HG02588 (cell line): ENCODE data around the gene PTPRC.

Experiments used
- ATAC-seq: cut with Tn5 transposase; IDR thresholded peaks from one replicate; pipeline ENCODE4 v1.9.1; 2021; ENCODE audit warnings: mild to moderate bottlenecking, moderate library complexity; ENCODE audit not compliant: unreplicated experiment

PTPRC gene

GRCh38 chr1:198669023-198669698, 30.3 kb downstream of the PTPRC start:
- peak; percentile 87 for ATAC-seq

GRCh38 chr1:198669771-198670170, 30.9 kb downstream of the PTPRC start:
- ATAC-seq, result no peak

GRCh38 chr1:198671136-198671535, 32.3 kb downstream of the PTPRC start:
- ATAC-seq, result peak; percentile 44

GRCh38 chr1:198672124-198672523, 33.3 kb downstream of the PTPRC start:
- ATAC-seq, result no peak

GRCh38 chr1:198674009-198674408, 35.2 kb downstream of the PTPRC start:
- no peak for ATAC-seq

- ATAC-seq, result no peak
These were observed 37.4 kb downstream of the PTPRC start for GRCh38 chr1:198676253-198676652.

- no peak for ATAC-seq
These were observed 38.2 kb downstream of the PTPRC start for GRCh38 chr1:198677027-198677426.

- no peak for ATAC-seq
These were observed 39.0 kb downstream of the PTPRC start for GRCh38 chr1:198677871-198678270.

GRCh38 chr1:198678301-198678836, 39.5 kb downstream of the PTPRC start:
- no peak for ATAC-seq

GRCh38 chr1:198678901-198679329, 40.1 kb downstream of the PTPRC start:
- peak; percentile 36 for ATAC-seq

- no peak for ATAC-seq
These were observed 40.8 kb downstream of the PTPRC start for GRCh38 chr1:198679535-198680173.

- ATAC-seq, result no peak
These were observed 41.5 kb downstream of the PTPRC start for GRCh38 chr1:198680174-198680875.

GRCh38 chr1:198681252-198681651, 42.4 kb downstream of the PTPRC start:
- ATAC-seq, result no peak

GRCh38 chr1:198681831-198682759, 43.3 kb downstream of the PTPRC start:
- ATAC-seq, result peak; percentile 93

GRCh38 chr1:198682850-198683249, 44.0 kb downstream of the PTPRC start:
- ATAC-seq, result no peak

- no peak for ATAC-seq
These were observed 44.6 kb downstream of the PTPRC start for GRCh38 chr1:198683449-198683848.

GRCh38 chr1:198686069-198686728, 47.4 kb downstream of the PTPRC start:
- no peak for ATAC-seq

- ATAC-seq, result no peak
These were observed 48.6 kb downstream of the PTPRC start for GRCh38 chr1:198687429-198687828.

- no peak for ATAC-seq
These were observed 52.2 kb downstream of the PTPRC start for GRCh38 chr1:198691063-198691462.

- no peak for ATAC-seq
These were observed 54.5 kb downstream of the PTPRC start for GRCh38 chr1:198693321-198693720.
